ENCODE results near the gene PTPRN2. TPM values are rescaled to one million over a fixed set of nuclear protein-coding genes. Genes with fewer than 3 reads are reported as not detected.

The PTPRN2 gene
- total RNA-seq, 1 experiment from 2014 or later, result 1.1 TPM

DNA sequence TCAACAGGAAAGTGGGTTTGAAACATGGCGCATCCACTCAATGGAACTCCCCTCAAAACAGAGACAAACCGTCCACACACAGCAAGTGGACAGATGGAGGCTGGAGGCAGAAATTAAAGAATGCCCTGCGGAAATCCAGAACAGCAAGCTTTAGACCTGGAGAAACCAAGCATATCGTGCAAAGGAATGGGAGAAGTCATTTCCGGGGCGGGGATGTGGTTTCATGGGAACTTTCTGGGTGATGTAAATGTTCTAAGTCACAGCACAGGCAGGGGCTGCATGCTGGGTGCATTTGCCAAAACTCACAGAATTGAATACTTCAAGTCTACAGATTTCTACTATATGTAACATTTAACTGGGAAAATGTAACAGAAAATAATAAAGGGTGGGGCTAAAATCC lies 213.0 kb downstream of the PTPRN2 start:
- TF ChIP-seq, protein P1, sequence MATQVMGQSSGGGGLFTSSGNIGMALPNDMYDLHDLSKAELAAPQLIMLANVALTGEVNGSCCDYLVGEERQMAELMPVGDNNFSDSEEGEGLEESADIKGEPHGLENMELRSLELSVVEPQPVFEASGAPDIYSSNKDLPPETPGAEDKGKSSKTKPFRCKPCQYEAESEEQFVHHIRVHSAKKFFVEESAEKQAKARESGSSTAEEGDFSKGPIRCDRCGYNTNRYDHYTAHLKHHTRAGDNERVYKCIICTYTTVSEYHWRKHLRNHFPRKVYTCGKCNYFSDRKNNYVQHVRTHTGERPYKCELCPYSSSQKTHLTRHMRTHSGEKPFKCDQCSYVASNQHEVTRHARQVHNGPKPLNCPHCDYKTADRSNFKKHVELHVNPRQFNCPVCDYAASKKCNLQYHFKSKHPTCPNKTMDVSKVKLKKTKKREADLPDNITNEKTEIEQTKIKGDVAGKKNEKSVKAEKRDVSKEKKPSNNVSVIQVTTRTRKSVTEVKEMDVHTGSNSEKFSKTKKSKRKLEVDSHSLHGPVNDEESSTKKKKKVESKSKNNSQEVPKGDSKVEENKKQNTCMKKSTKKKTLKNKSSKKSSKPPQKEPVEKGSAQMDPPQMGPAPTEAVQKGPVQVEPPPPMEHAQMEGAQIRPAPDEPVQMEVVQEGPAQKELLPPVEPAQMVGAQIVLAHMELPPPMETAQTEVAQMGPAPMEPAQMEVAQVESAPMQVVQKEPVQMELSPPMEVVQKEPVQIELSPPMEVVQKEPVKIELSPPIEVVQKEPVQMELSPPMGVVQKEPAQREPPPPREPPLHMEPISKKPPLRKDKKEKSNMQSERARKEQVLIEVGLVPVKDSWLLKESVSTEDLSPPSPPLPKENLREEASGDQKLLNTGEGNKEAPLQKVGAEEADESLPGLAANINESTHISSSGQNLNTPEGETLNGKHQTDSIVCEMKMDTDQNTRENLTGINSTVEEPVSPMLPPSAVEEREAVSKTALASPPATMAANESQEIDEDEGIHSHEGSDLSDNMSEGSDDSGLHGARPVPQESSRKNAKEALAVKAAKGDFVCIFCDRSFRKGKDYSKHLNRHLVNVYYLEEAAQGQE (IDR thresholded peaks at IDR 0.05; ENCODE audit: insufficient read depth in 1 of 2, low read depth in 2 of 2, low read length in 1 of 2), result no peak
- H3K36me3 ChIP-seq (ENCODE audit: control insufficient read depth, insufficient read depth, low read length), result no peaks in the 10 kb centered on the region
- H3K4me1 ChIP-seq (ENCODE audit: control insufficient read depth, insufficient read depth, low read length), result no peaks in the 10 kb centered on the region
- H3K4me3 ChIP-seq (ENCODE audit: low read depth in 2 of 2, low read length in 2 of 2), result no peak overlapping the region
- no TSS peak for BruUV-seq (replicated peaks)
- ChIA-PET POLR2A (no interaction called here), CTCF (no interaction called here)
- H3K27me3 ChIP-seq (ENCODE audit: control insufficient read depth, insufficient read depth, low read length), result peaks cover 5% of the 10 kb centered on the region; the same call in 1 of the 2 replicates
- DNase-seq (ENCODE audit: low read depth, low spot score) (no peak), ATAC-seq (no peak)
- no peaks in the 10 kb centered on the region for H3K9me3 ChIP-seq (ENCODE audit: control insufficient read depth, insufficient read depth, low read depth, low read length)
- in situ Hi-C loops (cut with HindIII; ENCODE audit: low pct_unique_long_range_greater_than_20kb, low sequenced_read_pairs) (no loop called here), intact Hi-C loops (cut with micrococcal nuclease; ENCODE audit: unreplicated experiment) (no loop called here)
- H3K27ac ChIP-seq (ENCODE audit: low read length), result no peak overlapping the region

DNA sequence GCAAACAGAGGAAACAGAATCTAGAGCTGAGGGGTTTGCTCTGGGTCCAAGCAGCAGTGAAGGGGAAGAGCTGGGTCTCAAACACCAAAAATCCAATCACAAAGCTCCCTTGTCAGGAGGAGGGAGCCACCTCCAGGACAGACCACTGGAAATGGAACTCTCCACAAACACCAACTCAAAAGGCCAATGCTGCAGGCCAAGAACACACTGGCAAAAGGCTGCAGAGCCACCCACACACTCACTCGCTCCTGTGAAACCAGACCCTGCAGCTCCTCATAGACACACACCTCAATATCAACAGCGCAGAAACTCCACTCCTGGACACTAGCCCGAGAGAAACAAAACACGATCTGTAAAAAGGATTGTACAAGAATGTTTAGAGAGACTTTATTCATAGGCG lies 213.5 kb downstream of the PTPRN2 start:
- H3K27me3 ChIP-seq (ENCODE audit: control insufficient read depth, insufficient read depth, low read length), result peaks cover 7% of the 10 kb centered on the region; the same call in 1 of the 2 replicates
- ATAC-seq, result no peak
- no peaks in the 10 kb centered on the region for H3K9me3 ChIP-seq (ENCODE audit: control insufficient read depth, insufficient read depth, low read depth, low read length)
- H3K4me1 ChIP-seq (ENCODE audit: control insufficient read depth, insufficient read depth, low read length), result no peaks in the 10 kb centered on the region
- H3K27ac ChIP-seq (ENCODE audit: low read length), result no peak overlapping the region
- in situ Hi-C loops (cut with HindIII; ENCODE audit: low pct_unique_long_range_greater_than_20kb, low sequenced_read_pairs) (no loop called here), intact Hi-C loops (cut with micrococcal nuclease; ENCODE audit: unreplicated experiment) (no loop called here)
- H3K36me3 ChIP-seq (ENCODE audit: control insufficient read depth, insufficient read depth, low read length), result no peaks in the 10 kb centered on the region
- TF ChIP-seq POLR2AphosphoS5 (IDR thresholded peaks at IDR 0.05; ENCODE audit: low read depth, low read length), result no peak
- TF ChIP-seq, protein P1 (IDR thresholded peaks at IDR 0.05; ENCODE audit: insufficient read depth in 1 of 2, low read depth in 2 of 2, low read length in 1 of 2), result no peak
- TF ChIP-seq SIN3A (IDR thresholded peaks at IDR 0.05; ENCODE audit: borderline replicate concordance, insufficient read depth, low read depth, low read length), result no peak
- TF ChIP-seq TCF7L2 (IDR thresholded peaks at IDR 0.05; ENCODE audit: low read depth, low read length), result no peak
- TF ChIP-seq, protein P2, sequence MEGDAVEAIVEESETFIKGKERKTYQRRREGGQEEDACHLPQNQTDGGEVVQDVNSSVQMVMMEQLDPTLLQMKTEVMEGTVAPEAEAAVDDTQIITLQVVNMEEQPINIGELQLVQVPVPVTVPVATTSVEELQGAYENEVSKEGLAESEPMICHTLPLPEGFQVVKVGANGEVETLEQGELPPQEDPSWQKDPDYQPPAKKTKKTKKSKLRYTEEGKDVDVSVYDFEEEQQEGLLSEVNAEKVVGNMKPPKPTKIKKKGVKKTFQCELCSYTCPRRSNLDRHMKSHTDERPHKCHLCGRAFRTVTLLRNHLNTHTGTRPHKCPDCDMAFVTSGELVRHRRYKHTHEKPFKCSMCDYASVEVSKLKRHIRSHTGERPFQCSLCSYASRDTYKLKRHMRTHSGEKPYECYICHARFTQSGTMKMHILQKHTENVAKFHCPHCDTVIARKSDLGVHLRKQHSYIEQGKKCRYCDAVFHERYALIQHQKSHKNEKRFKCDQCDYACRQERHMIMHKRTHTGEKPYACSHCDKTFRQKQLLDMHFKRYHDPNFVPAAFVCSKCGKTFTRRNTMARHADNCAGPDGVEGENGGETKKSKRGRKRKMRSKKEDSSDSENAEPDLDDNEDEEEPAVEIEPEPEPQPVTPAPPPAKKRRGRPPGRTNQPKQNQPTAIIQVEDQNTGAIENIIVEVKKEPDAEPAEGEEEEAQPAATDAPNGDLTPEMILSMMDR (IDR thresholded peaks at IDR 0.05), result no peak
- H3K4me3 ChIP-seq (ENCODE audit: low read depth in 2 of 2, low read length in 2 of 2), result no peak overlapping the region
- no peak for DNase-seq (ENCODE audit: low read depth, low spot score)
- POLR2A ChIA-PET, result no interaction called here
- CTCF ChIA-PET, result no interaction called here
- no TSS peak for BruUV-seq (replicated peaks)
